Activated T-cell treated with anti-CD3 and anti-CD28 coated beads for 48 hours (primary cell): ENCODE results near the gene NOTCH1.
A peak's percentile ranks its signal among the peaks of the same experiment; 100 is the strongest.

ENCODE experiments used
- DNase-seq: peaks from one replicate; pipeline ENCODE4 v3.0.0-alpha.2; 2020; ENCODE audit warnings: low read depth

Gene NOTCH1

GRCh38 chr9:136484153-136485048 lies 61.4 kb downstream of the NOTCH1 start:
- DNase-seq, result no peak

GRCh38 chr9:136483589-136484152 lies 62.2 kb downstream of the NOTCH1 start:
- peak; percentile 96 for DNase-seq

- DNase-seq, result peak; percentile 99
Measured at GRCh38 chr9:136482793-136483588, 62.9 kb downstream of the NOTCH1 start, which contains the start of gene SEC16A. Gene SEC16A, minus strand, starts transcription at chr9:136483040. Its CDS starts 5,425 bp downstream, at chr9:136477615.

- peak; percentile 3 for DNase-seq
Measured at GRCh38 chr9:136482046-136482792, 63.6 kb downstream of the NOTCH1 start.

- no peak for DNase-seq
Measured at GRCh38 chr9:136481558-136481957, 64.3 kb downstream of the NOTCH1 start.

- no peak for DNase-seq
Measured at GRCh38 chr9:136476369-136477150, 69.3 kb downstream of the NOTCH1 start.

- no peak for DNase-seq
Measured at GRCh38 chr9:136474974-136475865, 70.6 kb downstream of the NOTCH1 start.

GRCh38 chr9:136474021-136474640 lies 71.7 kb downstream of the NOTCH1 start:
- no peak for DNase-seq

GRCh38 chr9:136473354-136473721 lies 72.5 kb downstream of the NOTCH1 start:
- no peak for DNase-seq

GRCh38 chr9:136472640-136473353 lies 73.1 kb downstream of the NOTCH1 start:
- DNase-seq, result no peak

GRCh38 chr9:136471802-136472487 lies 73.9 kb downstream of the NOTCH1 start:
- DNase-seq, result no peak

GRCh38 chr9:136470792-136471469 lies 74.9 kb downstream of the NOTCH1 start:
- DNase-seq, result no peak

- no peak for DNase-seq
Measured at GRCh38 chr9:136470356-136470755, 75.5 kb downstream of the NOTCH1 start.

GRCh38 chr9:136467766-136468165 lies 78.1 kb downstream of the NOTCH1 start:
- no peak for DNase-seq

- DNase-seq, result no peak
Measured at GRCh38 chr9:136466155-136466541, 79.7 kb downstream of the NOTCH1 start.

- DNase-seq, result no peak
Measured at GRCh38 chr9:136465500-136466154, 80.2 kb downstream of the NOTCH1 start.

GRCh38 chr9:136464241-136464640 lies 81.6 kb downstream of the NOTCH1 start:
- DNase-seq, result no peak
